ES-I3 (cell line): ENCODE data around the gene UBE3D.
"Not testable (repeated sequence)": the region's sequence is repeated elsewhere in the genome, so short reads cannot be mapped to it uniquely, and the experiment has no call there.

ENCODE experiments used
- H3K36me3 ChIP-seq: 2 replicates; pipeline ENCODE4 v1.6.1; 2013; ENCODE audit warnings: mild to moderate bottlenecking, low read length, control low read depth, moderate library complexity; ENCODE audit not compliant: insufficient read depth
- H3K4me1 ChIP-seq: 2 replicates; pipeline ENCODE4 v1.6.1; 2013; ENCODE audit warnings: mild to moderate bottlenecking, control low read depth, low read length; ENCODE audit not compliant: insufficient read depth
- H3K9ac ChIP-seq: 2 replicates; pipeline ENCODE4 v1.6.1; 2013; ENCODE audit warnings: low read depth, mild to moderate bottlenecking, low read length, moderate library complexity
- H3K9me3 ChIP-seq: 2 replicates; pipeline ENCODE4 v1.6.1; 2013; ENCODE audit warnings: mild to moderate bottlenecking, low read length, moderate library complexity; ENCODE audit not compliant: control insufficient read depth, insufficient read depth

The UBE3D gene

DNA sequence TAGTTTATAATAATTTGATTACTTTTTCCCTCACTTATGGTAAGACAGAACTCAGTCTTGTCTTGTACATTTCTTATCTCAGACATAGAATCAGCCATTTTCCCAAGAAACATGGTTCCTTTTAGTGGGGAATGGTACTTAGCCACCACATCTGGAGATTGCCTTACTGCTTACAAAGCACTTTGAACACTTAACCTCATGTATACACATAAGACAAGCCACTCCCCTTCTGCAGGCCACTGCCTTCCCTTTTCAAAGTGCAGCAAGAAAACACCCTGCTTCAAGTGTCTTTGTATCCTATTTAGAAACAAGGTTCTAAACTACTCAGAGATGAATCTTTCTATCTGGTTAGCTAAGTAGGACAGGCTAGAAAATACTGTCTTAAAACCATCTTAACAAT is 159.2 kb downstream of the UBE3D start:
- Histone ChIP-seq H3K4me1 (no peaks in the 10 kb centered on the region; the same call in 1 of the 2 replicates), H3K9me3 (no peaks in the 10 kb centered on the region), H3K9ac (no peak overlapping the region), H3K36me3 (no peaks in the 10 kb centered on the region)

DNA sequence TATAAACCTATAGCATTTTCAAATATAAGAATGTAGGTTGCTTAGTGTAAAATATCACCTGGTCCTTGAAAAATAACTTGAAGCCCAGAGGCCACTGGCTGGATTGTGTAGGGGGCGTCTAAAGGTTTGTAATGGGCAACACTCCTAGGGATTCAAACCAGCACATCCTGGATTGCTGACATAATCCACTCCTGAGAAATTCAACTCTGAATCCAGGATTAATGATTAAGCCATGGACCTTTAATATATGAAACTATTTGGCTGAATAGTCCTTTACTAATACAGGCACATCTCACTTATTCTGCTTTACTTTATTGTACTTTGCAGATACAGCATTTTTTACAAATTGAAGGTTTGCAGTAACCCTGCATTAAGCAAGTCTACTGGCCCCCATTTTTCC is 160.8 kb downstream of the UBE3D start:
- no peak overlapping the region for H3K9ac ChIP-seq
- H3K4me1 ChIP-seq = no peaks in the 10 kb centered on the region; the same call in 1 of the 2 replicates
- no peaks in the 10 kb centered on the region for H3K9me3 ChIP-seq
- no peaks in the 10 kb centered on the region for H3K36me3 ChIP-seq

DNA sequence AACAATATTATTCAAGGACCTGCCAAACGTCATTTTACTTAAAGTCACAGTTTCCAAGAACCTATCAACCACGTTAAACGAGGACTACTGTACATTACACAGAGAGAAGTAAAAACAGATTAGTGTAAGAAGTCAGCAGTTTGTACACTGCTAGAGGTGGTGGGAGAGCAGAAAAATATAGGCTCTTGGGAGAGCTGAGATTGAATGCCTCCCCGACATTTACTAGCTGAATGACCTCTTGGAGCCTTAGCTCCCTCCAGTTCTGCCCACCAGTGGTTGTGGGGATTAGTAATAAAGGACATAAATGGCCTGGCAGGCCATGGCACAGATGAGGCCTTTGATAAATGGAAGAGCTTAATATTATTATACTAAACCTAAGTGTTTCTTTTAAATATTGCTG is 161.4 kb downstream of the UBE3D start:
- no peaks in the 10 kb centered on the region for H3K36me3 ChIP-seq
- H3K9me3 ChIP-seq = no peaks in the 10 kb centered on the region
- H3K4me1 ChIP-seq = no peaks in the 10 kb centered on the region; the same call in 1 of the 2 replicates
- H3K9ac ChIP-seq = no peak overlapping the region

DNA sequence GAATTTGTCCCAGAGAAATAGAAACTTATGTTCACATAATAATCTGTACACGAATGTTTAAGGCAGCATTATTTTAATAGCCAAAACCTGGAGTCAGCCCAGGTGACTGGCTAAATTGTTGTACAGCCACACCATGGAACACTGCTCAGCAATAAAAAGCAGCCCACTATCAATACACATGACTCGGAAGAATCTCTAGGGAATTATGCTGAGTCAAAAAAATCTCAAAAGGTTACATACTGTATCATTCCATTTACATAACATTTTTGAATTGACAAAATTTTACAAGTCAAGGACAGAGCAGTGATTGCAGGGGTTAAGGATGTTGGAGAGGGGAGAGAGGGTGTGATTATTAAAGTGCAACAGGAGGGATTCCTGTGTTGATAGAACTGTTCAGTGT is 163.4 kb downstream of the UBE3D start:
- H3K9me3 ChIP-seq = no peaks in the 10 kb centered on the region
- H3K36me3 ChIP-seq = no peaks in the 10 kb centered on the region
- no peaks in the 10 kb centered on the region for H3K4me1 ChIP-seq
- no peak overlapping the region for H3K9ac ChIP-seq

DNA sequence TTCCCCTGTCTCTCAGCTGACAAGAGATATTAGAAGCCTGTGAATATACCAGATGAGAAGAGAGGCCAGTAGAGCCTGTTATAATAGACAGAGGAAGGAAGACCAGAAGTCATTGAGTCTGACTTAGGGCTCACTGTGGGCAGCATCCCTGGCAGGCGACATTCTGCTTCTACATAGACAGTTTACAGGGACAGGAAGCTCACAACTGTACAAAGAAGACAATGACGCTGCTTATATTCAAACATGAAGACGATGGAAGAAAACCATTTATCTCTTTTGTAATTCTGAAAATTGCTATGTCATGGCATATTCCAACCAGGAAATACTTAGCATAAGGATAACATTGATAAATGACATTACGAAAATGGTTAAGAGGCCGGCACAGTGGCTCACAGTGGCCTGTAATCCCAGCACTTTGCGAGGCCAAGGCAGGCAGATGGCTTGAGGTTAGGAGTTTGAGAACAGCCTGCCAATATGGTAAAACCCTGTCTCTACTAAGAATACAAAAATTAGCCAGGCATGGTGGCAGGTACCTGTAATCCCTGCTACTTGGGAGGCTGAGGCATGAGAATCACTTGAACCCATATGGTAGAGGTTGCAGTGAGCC is 170.9 kb downstream of the UBE3D start:
- Histone ChIP-seq H3K9me3 (no peaks in the 10 kb centered on the region), H3K9ac (no peak overlapping the region)

DNA sequence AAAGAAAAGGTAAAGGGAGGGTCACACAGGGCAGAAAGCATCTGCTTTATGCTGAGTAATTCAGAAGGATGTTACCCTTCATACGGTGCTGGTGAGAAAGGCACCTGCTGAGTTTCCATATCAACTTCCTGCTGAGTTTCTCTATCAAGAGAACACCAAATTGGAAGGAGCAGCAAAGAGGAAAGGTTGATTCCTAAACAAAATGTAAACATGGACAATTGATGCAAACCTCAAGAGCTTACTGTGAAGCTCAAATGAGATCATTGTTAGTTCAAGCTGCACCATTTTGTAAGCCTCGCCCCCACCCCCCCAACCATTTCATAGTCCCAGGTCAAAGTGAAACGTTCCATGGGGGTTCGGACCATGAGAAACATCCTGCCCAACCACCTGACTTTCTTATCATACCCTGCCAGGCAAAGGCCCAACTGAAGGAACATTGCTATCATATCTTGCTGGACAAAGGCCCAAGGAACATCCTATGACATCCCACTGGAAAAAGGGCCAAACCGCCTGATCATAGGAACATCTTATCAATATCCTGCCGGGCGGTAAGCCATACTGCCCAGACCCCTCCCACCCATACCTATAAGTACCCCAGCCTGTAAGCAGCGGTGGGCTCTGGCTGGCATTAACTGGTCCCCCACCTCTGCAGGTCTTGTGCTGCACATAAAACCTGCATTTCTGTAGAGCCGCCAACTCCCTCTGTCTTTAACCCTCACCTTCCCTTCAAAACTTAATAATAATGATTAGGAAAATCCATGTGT is 171.6 kb downstream of the UBE3D start:
- Histone ChIP-seq H3K4me1 (peaks cover 6% of the 10 kb centered on the region; the same call in 1 of the 2 replicates), H3K36me3 (no peaks in the 10 kb centered on the region), H3K9me3 (no peaks in the 10 kb centered on the region), H3K9ac (no peak overlapping the region)

More for the DNA sequence above, 170.9 kb downstream of the UBE3D start:
- Histone ChIP-seq H3K36me3 (no peaks in the 10 kb centered on the region), H3K4me1 (peaks cover 6% of the 10 kb centered on the region; the same call in 1 of the 2 replicates)

DNA sequence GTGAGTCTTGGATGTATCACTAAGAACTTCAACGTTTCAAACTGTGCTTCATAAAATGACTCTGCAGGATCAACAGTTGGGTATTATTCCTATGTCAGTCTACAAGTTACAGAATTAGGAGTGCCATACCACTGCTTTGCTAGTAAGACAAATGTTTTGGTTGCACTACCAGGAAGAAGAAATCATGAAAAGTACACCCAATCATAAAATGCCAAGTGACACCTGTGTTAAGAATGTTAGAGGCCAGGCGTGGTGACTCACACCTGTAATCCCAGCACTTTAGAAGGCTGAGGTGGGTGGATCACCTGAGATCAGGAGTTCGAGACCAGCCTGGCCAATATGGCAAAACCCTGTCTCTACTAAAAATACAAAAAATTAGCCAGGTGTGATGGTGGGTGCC is 174.1 kb downstream of the UBE3D start:
- not testable (repeated sequence) for H3K9me3 ChIP-seq

DNA sequence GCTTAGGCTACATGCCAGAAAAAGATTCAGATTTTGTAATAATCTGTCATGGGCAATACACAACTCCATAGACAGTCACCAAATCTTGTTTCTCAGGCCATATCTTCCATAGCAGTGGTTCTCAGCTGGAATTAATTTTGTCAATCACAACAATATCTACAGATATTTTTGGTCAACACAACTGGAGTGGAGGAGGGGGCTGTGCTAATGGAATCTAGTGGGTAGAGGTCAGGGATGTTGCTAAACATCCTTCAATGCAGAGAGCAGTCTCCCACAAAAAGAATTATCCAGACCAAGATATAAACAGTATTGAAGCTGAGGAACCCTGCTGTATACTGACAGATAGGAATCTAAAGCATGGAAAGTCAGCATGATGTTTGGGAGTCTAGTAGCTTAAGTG is 174.6 kb downstream of the UBE3D start:
- no peak overlapping the region for H3K9ac ChIP-seq
- H3K36me3 ChIP-seq = no peaks in the 10 kb centered on the region

More for the DNA sequence above, 174.1 kb downstream of the UBE3D start:
- not testable (repeated sequence) for H3K36me3 ChIP-seq, H3K9ac ChIP-seq, H3K4me1 ChIP-seq

DNA sequence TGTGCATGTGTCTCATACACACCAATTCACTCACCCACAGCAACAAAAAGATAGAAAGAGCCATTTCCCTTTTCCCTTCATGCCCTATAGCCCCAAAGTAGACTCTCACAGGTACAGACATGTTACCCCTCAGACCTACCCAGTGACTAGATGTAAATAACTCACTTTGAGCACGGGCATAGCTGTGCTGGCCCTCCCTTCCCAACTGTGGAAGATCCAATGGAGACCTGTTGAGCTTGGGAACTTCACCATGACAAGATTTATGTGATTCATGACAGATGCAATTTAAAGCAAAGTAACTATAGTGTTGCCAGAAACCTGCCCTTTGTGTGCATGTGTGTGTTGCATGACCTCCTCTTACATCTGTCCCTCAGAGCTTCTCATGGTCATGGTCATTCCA is 175.4 kb downstream of the UBE3D start:
- Histone ChIP-seq H3K9me3 (no peaks in the 10 kb centered on the region), H3K4me1 (peaks cover 6% of the 10 kb centered on the region; the same call in 1 of the 2 replicates), H3K36me3 (no peaks in the 10 kb centered on the region), H3K9ac (no peak overlapping the region)

More for the DNA sequence above, 174.6 kb downstream of the UBE3D start:
- no peaks in the 10 kb centered on the region for H3K9me3 ChIP-seq
- H3K4me1 ChIP-seq = peaks cover 6% of the 10 kb centered on the region; the same call in 1 of the 2 replicates

DNA sequence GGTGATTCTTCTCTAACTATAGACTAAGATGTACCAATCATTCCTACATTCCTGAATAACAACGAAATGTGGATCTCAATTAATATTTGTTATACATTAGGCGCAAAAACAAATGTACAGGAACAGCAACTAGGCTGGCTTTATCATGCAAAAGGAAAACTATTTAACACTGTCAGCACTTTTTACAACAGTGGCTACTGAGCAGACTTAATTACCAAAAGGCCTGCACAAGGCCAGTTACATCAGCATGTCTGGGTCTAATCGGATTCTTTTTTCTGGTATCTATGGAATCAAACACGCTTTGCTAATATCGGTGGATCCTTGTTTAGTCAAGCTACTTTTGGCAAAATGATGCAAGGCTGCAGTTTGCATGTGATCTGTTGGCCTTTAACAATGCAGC is 176.5 kb downstream of the UBE3D start:
- no peaks in the 10 kb centered on the region for H3K36me3 ChIP-seq
- H3K9ac ChIP-seq = no peak overlapping the region
- peaks cover 6% of the 10 kb centered on the region; the same call in 1 of the 2 replicates for H3K4me1 ChIP-seq
- no peaks in the 10 kb centered on the region for H3K9me3 ChIP-seq

DNA sequence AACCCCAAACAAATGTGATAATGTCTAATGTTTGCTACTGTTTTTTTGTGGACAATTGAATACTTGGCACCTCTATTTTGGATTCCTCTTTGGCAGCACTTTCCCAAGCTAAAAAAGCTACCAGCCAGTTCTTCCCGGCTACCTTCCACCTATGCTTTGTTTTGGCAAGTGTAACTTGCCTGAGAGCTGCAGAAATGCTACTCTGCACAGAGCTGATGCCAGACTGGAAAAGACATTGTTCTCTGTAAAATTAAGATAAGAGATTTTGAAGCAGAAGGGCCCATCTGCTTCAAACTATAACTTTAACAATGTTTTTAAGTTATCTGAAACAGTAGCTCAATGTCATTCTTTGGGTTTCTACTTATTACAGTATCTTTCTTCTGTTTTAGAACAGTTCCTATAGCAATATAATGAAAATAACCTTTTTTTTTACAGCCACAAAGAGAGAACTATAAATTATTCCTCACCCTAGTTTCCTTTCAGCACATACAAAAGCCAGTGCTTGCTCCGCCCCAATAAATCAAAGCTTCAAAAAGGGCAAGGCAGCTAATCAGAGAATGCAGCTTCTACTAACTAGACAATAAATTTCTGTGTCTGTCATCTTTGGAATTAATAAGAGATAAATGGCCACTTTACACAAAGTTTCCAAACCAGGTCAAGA is 183.1 kb downstream of the UBE3D start:
- H3K9me3 ChIP-seq = no peaks in the 10 kb centered on the region
- H3K9ac ChIP-seq = no peak overlapping the region
- H3K36me3 ChIP-seq = no peaks in the 10 kb centered on the region
- no peaks in the 10 kb centered on the region for H3K4me1 ChIP-seq

DNA sequence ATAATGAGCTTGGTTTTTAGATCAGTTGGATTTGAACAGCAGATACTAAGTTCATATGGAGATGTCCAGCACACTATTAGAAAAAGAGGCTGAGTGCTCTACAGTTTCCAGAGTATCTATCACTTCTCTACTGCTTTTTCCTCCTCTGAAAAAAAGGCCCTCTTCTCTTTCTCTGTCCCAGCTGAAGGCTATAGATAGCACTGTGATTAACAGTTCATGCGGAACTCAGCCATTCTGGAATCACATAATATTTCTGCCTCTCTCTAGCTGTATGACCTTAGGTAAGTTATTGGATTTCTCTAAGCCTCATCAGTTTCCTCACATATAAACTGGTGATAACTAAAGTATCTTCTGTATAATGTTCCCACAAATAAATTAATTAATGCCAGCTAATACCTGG is 184.1 kb downstream of the UBE3D start:
- Histone ChIP-seq H3K9me3 (no peaks in the 10 kb centered on the region), H3K4me1 (no peaks in the 10 kb centered on the region), H3K36me3 (no peaks in the 10 kb centered on the region), H3K9ac (no peak overlapping the region)

DNA sequence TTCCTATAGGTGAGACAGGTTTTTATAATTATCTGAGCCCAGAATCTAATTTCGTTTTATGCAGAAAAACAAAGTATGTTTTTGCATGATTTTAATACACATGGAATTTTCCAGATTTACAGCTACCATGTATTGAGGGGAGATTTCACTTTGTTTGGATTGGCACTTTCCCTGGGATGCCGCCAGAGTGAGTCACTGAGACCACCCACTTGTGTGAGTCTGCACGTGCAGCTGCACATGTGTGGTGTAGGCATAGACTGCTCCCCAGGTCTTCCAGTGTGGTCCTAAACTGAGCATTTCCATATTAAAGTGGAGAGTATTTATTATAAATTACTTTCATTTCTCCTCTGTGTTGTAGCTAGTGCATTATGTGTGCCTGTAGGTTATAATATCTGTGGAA is 186.8 kb downstream of the UBE3D start:
- H3K9ac ChIP-seq = no peak overlapping the region
- no peaks in the 10 kb centered on the region for H3K4me1 ChIP-seq
- H3K9me3 ChIP-seq = no peaks in the 10 kb centered on the region

DNA sequence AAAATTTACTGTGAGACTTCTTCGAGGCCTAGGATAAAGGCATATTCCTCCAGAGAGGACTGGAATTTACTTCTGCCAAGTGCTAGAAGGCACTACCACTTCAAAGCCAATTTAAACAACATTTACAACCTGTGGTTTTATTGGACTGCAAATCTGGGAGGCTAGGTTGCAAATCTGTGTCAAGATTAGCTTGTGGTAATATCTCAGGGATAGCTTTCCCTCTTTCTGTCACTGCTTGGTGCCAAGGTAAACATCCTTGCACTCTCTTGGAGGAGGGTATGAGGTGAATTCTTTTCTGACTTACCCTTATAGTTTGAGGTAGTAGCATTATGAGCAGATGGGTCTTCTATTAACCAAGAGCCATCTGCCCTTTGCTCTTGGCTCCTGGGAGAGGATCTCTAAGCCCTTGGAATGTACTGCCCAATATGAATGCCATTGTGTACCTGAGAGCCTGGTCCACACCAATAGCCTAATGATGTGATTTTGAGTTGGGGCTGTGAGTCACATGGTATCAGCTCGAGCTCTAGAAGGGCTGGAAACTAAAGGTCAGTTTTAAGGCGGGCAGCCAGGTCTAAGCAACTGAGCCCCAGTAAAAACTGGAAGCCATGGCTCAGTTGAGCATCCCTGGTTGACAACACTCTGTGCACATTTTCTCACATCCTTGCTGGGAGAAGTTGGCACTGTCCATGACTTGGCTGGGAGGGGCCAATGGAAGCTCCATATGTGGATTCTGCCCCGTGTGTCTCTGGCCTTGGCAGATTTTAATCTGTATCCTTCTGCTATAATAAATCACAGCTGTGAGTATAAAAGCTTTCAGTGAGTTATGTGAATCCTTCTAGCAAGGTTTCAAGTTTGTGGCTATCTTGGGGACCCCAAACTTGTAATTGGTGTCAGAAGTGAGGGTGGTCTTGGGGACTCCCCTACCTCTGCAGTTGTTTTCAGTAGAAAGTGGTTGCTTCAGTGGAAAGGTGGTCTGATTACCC is 188.1 kb downstream of the UBE3D start:
- Histone ChIP-seq H3K9ac (no peak overlapping the region), H3K9me3 (no peaks in the 10 kb centered on the region), H3K4me1 (no peaks in the 10 kb centered on the region), H3K36me3 (no peaks in the 10 kb centered on the region)

More for the DNA sequence above, 186.8 kb downstream of the UBE3D start:
- H3K36me3 ChIP-seq = no peaks in the 10 kb centered on the region
